ENCODE results near the gene TFEC.
"Not testable (repeated sequence)": the region's sequence is repeated elsewhere in the genome, so short reads cannot be mapped to it uniquely, and the experiment has no call there.

The TFEC gene

GRCh38 chr7:116030651-116031276 lies at the start of gene TFEC:
TSS of gene TFEC (minus strand) at chr7:116030763. CDS start at chr7:115984441, 46,322 bp downstream.
- no peak for DNase-seq

GRCh38 chr7:116075351-116076145 lies 45.0 kb upstream of the TFEC start:
- no peak for DNase-seq

GRCh38 chr7:116071629-116072028 lies 41.1 kb upstream of the TFEC start:
- no peak for DNase-seq

GRCh38 chr7:116064179-116064578 lies 33.6 kb upstream of the TFEC start:
- no peak for DNase-seq

GRCh38 chr7:116062666-116063065 lies 32.1 kb upstream of the TFEC start:
- DNase-seq = no peak

- no peak for DNase-seq
Measured at GRCh38 chr7:116052006-116052405, 21.4 kb upstream of the TFEC start.

GRCh38 chr7:116047261-116047660 lies 16.7 kb upstream of the TFEC start:
- not testable (repeated sequence) for DNase-seq

- DNase-seq = no peak
Measured at GRCh38 chr7:116045532-116045931, 15.0 kb upstream of the TFEC start.

GRCh38 chr7:116041615-116042014 lies 11.1 kb upstream of the TFEC start:
- no peak for DNase-seq

- no peak for DNase-seq
Measured at GRCh38 chr7:116037401-116037800, 6.8 kb upstream of the TFEC start.

GRCh38 chr7:116034411-116034810 lies 3.8 kb upstream of the TFEC start:
- no peak for DNase-seq

- DNase-seq = no peak
Measured at GRCh38 chr7:116032886-116033285, 2.3 kb upstream of the TFEC start.

GRCh38 chr7:116028787-116029186 lies 1.8 kb downstream of the TFEC start:
- DNase-seq = no peak

- DNase-seq = no peak
Measured at GRCh38 chr7:116027786-116028185, 2.8 kb downstream of the TFEC start.

- no peak for DNase-seq
Measured at GRCh38 chr7:116024826-116025809, 5.4 kb downstream of the TFEC start.

- no peak for DNase-seq
Measured at GRCh38 chr7:116021237-116021636, 9.3 kb downstream of the TFEC start.

GRCh38 chr7:116018731-116019130 lies 11.8 kb downstream of the TFEC start:
- no peak for DNase-seq

GRCh38 chr7:116013675-116014074 lies 16.9 kb downstream of the TFEC start:
- DNase-seq = no peak

- no peak for DNase-seq
Measured at GRCh38 chr7:116011584-116011983, 19.0 kb downstream of the TFEC start.

GRCh38 chr7:116004762-116005161 lies 25.8 kb downstream of the TFEC start:
- not testable (repeated sequence) for DNase-seq

GRCh38 chr7:115997221-115997620 lies 33.3 kb downstream of the TFEC start:
- no peak for DNase-seq

- no peak for DNase-seq
Measured at GRCh38 chr7:115995701-115996100, 34.9 kb downstream of the TFEC start.

GRCh38 chr7:115988401-115988800 lies 42.2 kb downstream of the TFEC start:
- no peak for DNase-seq

All from stimulated activated naive CD4-positive, alpha-beta T cell (primary cell).